BLaER1 (cell line): ENCODE measurements around the gene DNAJC4.

Experiments
- H3K27ac ChIP-seq: shearing (Covaris generic); formaldehyde crosslinking; 2 replicates; pipeline ENCODE4 v1.8.1; 2022
- H3K27me3 ChIP-seq: shearing (Covaris generic); formaldehyde crosslinking; 2 replicates; pipeline ENCODE4 v1.8.1; 2022
- H3K36me3 ChIP-seq: shearing (Covaris generic); formaldehyde crosslinking; 2 replicates; pipeline ENCODE4 v1.8.1; 2022
- H3K4me1 ChIP-seq: shearing (Covaris generic); formaldehyde crosslinking; 2 replicates; pipeline ENCODE4 v1.8.1; 2022
- H3K4me2 ChIP-seq: shearing (Covaris generic); formaldehyde crosslinking; 2 replicates; pipeline ENCODE4 v1.8.1; 2022
- H3K4me3 ChIP-seq: shearing (Covaris generic); formaldehyde crosslinking; 2 replicates; pipeline ENCODE4 v1.8.1; 2022
- H3K9ac ChIP-seq: shearing (Covaris generic); formaldehyde crosslinking; 2 replicates; pipeline ENCODE4 v1.8.1; 2022
- H3K9me3 ChIP-seq: shearing (Covaris generic); formaldehyde crosslinking; 2 replicates; pipeline ENCODE4 v1.8.1; 2022
- H4K20me1 ChIP-seq: shearing (Covaris generic); formaldehyde crosslinking; 2 replicates; pipeline ENCODE4 v1.8.1; 2022
- Cebpa-rat ChIP-seq: shearing (Covaris generic); IDR thresholded peaks from 2 replicates; pipeline ENCODE4 v1.8.1; 2022

DNAJC4 gene

DNA sequence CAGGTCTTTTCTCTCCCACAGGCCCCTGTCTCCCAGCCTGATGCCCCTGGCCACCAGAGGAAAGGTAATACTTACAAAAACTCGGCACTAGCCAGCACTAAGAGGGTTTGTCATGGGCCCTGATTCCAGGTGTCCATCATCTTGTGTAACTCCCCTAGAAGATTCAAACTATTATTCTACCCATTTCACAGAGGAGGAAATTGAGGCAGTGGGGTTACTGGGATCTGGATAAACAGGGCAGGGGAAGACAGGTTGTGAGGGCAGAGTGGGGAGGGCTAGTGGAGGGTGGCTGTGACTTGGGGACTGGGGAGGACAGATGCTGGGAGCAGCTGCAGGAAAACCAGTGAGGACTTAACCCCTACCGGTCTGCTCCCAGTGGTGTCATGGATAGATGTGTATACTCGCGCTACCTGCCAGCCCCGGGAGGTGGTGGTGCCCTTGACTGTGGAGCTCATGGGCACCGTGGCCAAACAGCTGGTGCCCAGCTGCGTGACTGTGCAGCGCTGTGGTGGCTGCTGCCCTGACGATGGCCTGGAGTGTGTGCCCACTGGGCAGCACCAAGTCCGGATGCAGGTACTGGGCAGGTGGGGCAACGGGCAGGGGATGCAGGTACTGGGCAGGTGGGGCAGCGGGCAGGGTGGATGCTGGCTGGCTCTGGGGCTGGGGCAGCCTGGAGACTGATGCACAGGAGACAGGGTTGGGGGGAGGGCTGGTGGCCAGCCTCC is 5.3 kb downstream of the DNAJC4 start:
- H3K4me1 ChIP-seq, result peaks cover 87% of the 10 kb centered on the region
- H3K4me2 ChIP-seq, result peak overlapping the region; percentile 95
- peak overlapping the region; percentile 77 for H3K4me3 ChIP-seq
- H4K20me1 ChIP-seq, result peaks cover 12% of the 10 kb centered on the region
- no peaks in the 10 kb centered on the region for H3K27me3 ChIP-seq
- no peak for TF ChIP-seq Cebpa-rat
- peaks cover 32% of the 10 kb centered on the region for H3K36me3 ChIP-seq
- no peak overlapping the region for H3K27ac ChIP-seq
- peak overlapping the region; percentile 76 for H3K9ac ChIP-seq
- no peaks in the 10 kb centered on the region for H3K9me3 ChIP-seq

DNA sequence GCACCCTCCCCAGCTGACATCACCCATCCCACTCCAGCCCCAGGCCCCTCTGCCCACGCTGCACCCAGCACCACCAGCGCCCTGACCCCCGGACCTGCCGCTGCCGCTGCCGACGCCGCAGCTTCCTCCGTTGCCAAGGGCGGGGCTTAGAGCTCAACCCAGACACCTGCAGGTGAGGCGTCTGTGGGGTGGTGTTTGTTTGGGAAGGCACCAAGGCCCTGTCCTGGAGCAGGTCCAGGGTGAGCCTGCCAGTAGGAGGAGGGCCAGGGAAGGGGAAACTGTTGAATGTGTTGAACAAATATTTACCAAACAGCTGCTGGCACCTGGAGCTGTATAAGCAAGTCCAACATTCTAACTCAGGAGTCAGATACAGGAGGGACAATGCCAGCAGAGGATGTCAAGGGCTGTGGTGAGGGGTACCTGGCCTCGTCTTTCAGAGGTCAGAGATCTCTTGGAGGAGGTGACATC is 7.2 kb downstream of the DNAJC4 start:
- H3K27ac ChIP-seq, result peak overlapping the region; percentile 22; the same call in 1 of the 2 replicates
- TF ChIP-seq Cebpa-rat, result no peak
- peak overlapping the region; percentile 6; the same call in 1 of the 2 replicates for H3K4me2 ChIP-seq
- no peaks in the 10 kb centered on the region for H3K9me3 ChIP-seq
- no peaks in the 10 kb centered on the region for H3K27me3 ChIP-seq
- no peak overlapping the region for H3K4me3 ChIP-seq
- H3K36me3 ChIP-seq, result peaks cover 32% of the 10 kb centered on the region
- H4K20me1 ChIP-seq, result peaks cover 22% of the 10 kb centered on the region
- 0 out of 2 replicates have a peak overlapping the region, but pooled peaks have one; percentile 50 for H3K9ac ChIP-seq
- peaks cover 75% of the 10 kb centered on the region for H3K4me1 ChIP-seq

DNA sequence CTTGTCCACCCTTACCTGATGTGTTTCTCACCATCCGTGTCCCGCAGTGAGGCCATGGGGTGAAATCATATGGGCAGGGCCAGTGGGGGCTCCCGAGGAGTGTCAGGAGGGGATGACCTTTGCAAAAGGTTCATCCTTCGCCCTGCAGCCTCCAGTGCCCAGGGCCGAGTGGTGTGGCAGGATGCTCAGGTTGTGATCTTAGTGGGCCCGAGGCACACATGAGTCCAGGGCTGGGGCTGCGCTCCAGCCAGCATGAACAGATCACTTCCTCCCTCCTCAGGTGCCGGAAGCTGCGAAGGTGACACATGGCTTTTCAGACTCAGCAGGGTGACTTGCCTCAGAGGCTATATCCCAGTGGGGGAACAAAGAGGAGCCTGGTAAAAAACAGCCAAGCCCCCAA is 7.7 kb downstream of the DNAJC4 start:
- H3K27ac ChIP-seq, result peak overlapping the region; percentile 41; the same call in 1 of the 2 replicates
- H3K4me1 ChIP-seq, result peaks cover 75% of the 10 kb centered on the region
- peaks cover 28% of the 10 kb centered on the region for H4K20me1 ChIP-seq
- H3K36me3 ChIP-seq, result peaks cover 34% of the 10 kb centered on the region
- H3K4me2 ChIP-seq, result peak overlapping the region; percentile 6; the same call in 1 of the 2 replicates
- peak overlapping the region; percentile 50 for H3K9ac ChIP-seq
- no peak for TF ChIP-seq Cebpa-rat
- no peak overlapping the region for H3K4me3 ChIP-seq
- H3K9me3 ChIP-seq, result no peaks in the 10 kb centered on the region
- no peaks in the 10 kb centered on the region for H3K27me3 ChIP-seq

DNA sequence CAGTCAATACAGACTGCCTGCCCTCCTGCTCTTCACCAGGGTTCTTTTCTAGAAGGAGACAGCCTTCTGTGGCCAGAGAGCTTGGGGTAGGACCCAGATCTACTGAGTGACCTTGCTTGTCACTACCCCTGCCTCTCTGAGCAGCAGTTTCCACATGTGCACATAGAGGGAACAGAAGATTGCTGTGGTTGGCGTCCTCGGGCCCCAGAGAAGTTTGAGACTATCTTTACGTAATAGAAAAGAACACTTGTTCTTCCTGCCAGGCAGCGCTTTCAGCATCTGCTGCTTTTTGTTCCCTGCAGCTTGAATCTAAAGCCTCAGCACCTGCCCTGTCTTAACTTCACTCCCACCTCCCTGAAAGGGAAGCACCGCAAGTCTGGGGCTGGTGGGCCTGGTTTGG is 8.7 kb downstream of the DNAJC4 start:
- Histone ChIP-seq H3K4me3 (no peak overlapping the region), H3K9ac (peak overlapping the region; percentile 16; the same call in 1 of the 2 replicates), H3K9me3 (no peaks in the 10 kb centered on the region), H3K27ac (0 out of 2 replicates have a peak overlapping the region, but pooled peaks have one; percentile 41), H4K20me1 (peaks cover 37% of the 10 kb centered on the region), H3K4me2 (0 out of 2 replicates have a peak overlapping the region, but pooled peaks have one; percentile 6), H3K4me1 (peaks cover 75% of the 10 kb centered on the region), H3K36me3 (peaks cover 44% of the 10 kb centered on the region), H3K27me3 (no peaks in the 10 kb centered on the region)
- no peak for TF ChIP-seq Cebpa-rat

DNA sequence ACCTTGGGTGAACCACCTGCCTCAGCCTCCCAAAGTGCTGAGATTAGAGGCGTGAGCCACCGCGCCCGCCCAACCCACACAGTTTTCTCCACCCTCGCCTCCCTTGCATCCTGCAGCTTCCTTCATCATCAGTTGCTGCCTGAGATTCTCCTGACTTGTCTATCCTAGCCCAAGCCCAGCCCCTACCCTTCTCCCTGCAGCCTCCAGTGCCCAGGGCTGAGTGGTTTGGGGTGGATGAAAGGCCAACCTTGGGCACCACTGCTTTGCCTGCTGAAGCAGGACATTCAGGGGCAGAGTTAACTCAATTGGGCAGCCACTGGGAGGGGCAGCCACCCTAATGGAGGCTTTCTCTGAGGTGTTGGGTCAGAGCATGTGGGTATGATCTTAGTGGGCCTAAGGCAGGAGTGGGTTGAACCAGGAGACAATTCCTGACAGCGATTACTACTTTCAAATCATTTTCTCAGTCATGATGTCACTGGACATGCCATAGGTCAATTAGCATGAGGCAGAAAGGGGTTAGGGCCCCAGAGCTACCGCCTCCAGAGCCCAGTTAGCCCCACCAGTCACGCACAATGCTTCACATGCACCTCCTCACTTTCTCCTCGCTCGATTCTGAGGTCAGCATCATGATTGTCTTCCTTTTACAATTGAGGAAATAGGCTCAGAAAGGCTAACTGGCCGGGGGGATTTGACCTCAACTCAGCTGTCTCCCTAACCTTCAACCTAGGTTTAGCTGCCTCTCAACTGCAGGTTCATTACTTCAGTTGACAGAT is 9.5 kb downstream of the DNAJC4 start:
- Histone ChIP-seq H3K9ac (peak overlapping the region; percentile 97), H3K27ac (peak overlapping the region; percentile 93), H3K4me1 (peaks cover 83% of the 10 kb centered on the region), H3K4me2 (peak overlapping the region; percentile 98), H4K20me1 (peaks cover 45% of the 10 kb centered on the region), H3K9me3 (no peaks in the 10 kb centered on the region), H3K27me3 (no peaks in the 10 kb centered on the region), H3K36me3 (peaks cover 52% of the 10 kb centered on the region), H3K4me3 (peak overlapping the region; percentile 97)
- no peak for TF ChIP-seq Cebpa-rat

DNA sequence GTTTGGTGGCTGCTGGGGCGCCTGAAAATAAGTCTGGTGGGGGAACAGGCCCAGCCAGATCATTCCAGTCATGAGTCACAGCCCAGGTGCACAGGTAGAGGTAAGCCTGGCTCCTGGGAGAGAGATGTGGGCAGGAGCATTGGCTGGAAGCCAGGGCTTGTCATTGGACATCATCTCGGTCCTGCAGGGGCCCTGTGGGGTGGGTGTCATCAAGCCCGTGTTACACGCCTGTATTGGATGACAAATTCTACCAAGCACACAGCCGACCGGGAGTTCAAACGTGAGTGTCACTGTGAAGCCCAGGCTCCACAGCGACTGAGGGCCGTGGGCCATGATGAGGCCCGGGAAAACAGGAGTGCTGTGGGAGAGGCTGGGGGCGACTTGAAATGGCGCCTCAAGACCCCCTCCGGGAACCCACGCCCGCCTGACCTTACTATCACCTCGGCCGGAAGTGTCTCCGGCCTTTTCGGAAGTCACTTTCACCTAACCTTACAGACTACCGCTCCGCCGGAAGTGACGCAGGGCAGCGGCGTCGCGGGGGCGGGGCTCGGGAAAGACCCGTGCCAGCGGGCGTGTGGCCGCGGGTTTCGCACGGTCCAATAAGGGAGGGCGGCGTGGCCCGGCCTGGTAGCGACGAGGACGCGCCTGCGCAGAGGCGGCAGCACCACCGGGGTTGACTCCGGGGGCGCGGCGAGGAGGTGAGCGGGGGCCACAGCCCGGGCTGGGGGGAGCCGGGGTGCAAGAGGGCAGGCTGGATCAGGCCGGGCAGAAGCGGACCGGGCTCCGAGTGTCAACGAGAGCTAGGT is 10.3 kb downstream of the DNAJC4 start, which contains the start of gene FKBP2:
Gene FKBP2, plus strand, starts transcription at position 661 of the 806 bp plus-strand sequence. CDS start 1,293 bp downstream, outside the sequence.
- H3K4me3 ChIP-seq, result peak within 1 kb of the TSS; percentile 97
- no peaks in the 10 kb centered on the region for H3K9me3 ChIP-seq
- peaks cover 55% of the 10 kb centered on the region for H3K36me3 ChIP-seq
- peaks cover 46% of the 10 kb centered on the region for H4K20me1 ChIP-seq
- H3K27me3 ChIP-seq, result no peaks in the 10 kb centered on the region
- H3K4me2 ChIP-seq, result peak within 1 kb of the TSS; percentile 98
- no peak for TF ChIP-seq Cebpa-rat
- peak within 1 kb of the TSS; percentile 97 for H3K9ac ChIP-seq
- peaks cover 79% of the 10 kb centered on the region for H3K4me1 ChIP-seq
- peak within 1 kb of the TSS; percentile 94 for H3K27ac ChIP-seq

DNA sequence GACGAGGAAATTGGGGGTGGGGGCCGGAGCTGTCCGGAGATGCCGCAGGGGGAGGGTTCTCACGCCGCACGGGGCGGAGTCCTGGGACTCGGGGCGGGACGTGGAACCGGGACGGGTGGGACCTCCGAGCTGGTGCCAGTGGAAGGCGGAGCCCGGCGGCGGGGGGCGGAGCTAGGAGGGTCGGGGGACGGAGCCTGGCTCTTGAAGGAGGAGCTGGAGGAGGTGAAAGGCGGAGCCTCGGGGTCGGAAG is 10.8 kb downstream of the DNAJC4 start:
- no peaks in the 10 kb centered on the region for H3K9me3 ChIP-seq
- peak overlapping the region; percentile 97 for H3K9ac ChIP-seq
- peaks cover 42% of the 10 kb centered on the region for H4K20me1 ChIP-seq
- H3K27ac ChIP-seq, result peak overlapping the region; percentile 93
- peaks cover 73% of the 10 kb centered on the region for H3K4me1 ChIP-seq
- H3K27me3 ChIP-seq, result no peaks in the 10 kb centered on the region
- peaks cover 55% of the 10 kb centered on the region for H3K36me3 ChIP-seq
- H3K4me3 ChIP-seq, result peak overlapping the region; percentile 97
- peak overlapping the region; percentile 98 for H3K4me2 ChIP-seq
- TF ChIP-seq Cebpa-rat, result no peak

DNA sequence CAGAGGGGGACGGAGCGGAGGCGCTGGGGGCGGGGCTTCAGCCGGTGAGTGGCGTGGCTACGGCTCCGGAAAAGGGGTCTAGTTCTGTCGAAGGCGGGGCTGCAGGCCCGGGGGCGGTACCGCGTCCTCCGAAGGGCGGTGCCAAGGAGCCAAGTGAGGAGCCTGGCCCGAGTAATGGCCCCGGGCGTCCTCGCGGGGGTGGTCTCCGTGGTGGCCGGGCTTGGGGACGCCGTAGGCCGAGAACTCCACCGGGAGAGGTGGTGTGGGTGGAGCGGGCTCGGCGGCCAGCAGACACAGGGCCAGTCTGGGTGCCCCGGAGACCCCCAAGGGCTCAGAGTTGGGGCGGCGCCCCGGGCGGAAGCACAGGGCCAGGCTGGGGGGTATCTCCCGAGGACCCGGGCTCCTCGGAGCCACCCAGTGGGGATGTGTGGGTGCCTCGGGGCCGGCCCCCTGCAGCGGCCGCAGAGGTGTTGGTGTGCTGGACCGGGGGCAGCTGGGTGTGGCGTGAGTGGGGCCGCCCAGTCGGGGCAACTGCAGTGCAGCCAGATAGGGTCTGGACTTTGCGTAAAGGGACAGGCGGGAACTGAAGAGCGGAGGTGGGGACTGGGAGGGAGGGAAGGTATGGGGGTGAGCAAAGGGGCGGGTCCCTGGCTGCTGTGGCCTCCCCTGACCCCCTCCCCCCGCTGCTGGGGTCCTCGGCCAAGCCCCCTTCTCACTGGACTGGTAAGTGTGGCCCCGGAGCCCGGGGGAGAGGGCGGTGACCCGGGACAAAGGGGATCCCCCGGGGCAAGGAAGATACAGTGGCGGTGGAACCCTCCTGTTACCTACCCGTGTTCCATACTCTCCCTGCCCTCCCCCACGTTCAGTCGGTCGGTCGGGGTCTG is 11.4 kb downstream of the DNAJC4 start:
- Histone ChIP-seq H3K4me1 (peaks cover 70% of the 10 kb centered on the region), H3K27me3 (no peaks in the 10 kb centered on the region), H3K4me2 (peak overlapping the region; percentile 97), H3K4me3 (peak overlapping the region; percentile 97), H4K20me1 (peaks cover 42% of the 10 kb centered on the region), H3K36me3 (peaks cover 54% of the 10 kb centered on the region), H3K9ac (peak overlapping the region; percentile 97), H3K27ac (peak overlapping the region; percentile 94), H3K9me3 (no peaks in the 10 kb centered on the region)
- no peak for TF ChIP-seq Cebpa-rat
